M059J (cell line): Measurements from ENCODE around the gene SYNC. TPM values are rescaled to one million over a fixed set of nuclear protein-coding genes. Genes with fewer than 3 reads are reported as not detected.

Experiments used
- DNase-seq: peaks from one replicate; pipeline ENCODE4 v3.0.0-alpha.2; 2012; ENCODE audit warnings: low read depth
- total RNA-seq: library from RNA; depleted of rRNA; stranded (reverse); fragments of >200 nt; shearing (Covaris generic); gene quantifications from 2 replicates; pipeline ENCODE4 v1.2.3, GENCODE V29; 2014; rRNA removed

Gene SYNC
- total RNA-seq = 22.3 and 38.2 TPM in 2 replicates

DNA sequence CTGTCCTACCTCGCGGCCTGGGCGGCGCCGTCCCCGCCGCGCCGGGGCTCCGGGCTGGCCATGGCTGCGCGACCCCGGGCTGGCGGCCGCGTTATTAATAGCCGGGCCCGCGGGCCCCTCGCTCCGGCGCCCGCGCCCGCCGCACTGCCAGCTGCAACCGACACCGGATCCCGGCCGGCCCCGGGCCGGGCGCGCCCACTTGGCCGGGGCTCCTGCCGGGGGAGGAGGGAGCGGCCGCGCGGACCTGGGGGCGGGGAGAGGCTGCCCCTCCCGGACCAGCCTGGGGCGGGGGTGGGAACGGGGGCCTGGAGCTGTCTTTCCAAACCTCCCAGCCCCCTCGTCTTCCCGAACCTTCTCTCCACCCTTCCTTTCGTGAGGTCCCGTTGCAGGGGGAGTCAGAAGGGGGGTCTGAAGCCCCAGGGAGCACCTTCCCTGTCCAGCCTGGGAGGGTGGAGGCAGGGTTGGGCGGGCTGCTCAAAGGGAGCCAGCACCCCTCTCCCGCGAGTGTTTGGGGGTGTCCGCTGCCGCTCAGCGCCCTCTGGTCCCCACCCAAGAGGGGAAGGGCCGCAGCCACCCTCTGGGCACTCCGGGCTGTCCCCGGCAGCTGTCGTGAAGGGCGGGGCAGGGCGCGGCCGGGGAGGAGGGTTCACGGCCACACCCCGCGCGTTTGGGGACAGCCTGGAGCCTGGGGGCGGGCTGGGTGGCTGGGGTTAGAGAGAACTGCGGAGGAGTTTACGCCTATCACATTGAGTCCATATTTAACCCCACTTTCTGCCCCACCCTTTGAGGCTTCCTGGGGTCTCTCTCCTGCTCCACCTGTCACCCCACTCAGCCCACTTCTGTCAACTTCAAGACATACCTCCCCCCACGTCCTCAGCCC lies at the start of gene SYNC:
Gene SYNC, minus strand, starts transcription at position 172 of the 880 bp plus-strand sequence. Its CDS starts 110 bp downstream, at position 62.
- DNase-seq = peak; percentile 87

- no peak for DNase-seq
Observed at GRCh38 chr1:32749771-32750170, 47.2 kb upstream of the SYNC start.

DNA sequence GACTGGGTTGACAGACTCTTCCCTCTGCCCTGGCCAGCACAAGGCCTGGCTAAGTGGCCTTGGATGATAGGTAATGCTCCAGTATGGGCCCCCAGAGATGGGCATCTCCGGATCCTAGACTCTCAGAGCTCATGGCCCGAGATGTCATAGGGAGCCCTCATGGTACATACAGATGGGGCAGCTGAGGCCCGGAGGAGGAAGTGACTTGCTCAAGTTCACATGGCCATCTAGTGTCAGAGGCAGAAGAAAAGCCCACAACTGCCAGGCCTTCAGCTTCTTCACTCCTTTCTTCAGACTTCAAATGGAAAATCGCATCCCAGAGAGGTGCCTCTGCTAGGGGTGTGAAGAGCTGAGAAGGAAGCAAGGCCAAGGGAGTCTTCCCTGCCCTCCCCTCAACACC lies 46.8 kb upstream of the SYNC start:
- DNase-seq = no peak

- DNase-seq = no peak
Observed at GRCh38 chr1:32748926-32749325, 46.4 kb upstream of the SYNC start.

DNA sequence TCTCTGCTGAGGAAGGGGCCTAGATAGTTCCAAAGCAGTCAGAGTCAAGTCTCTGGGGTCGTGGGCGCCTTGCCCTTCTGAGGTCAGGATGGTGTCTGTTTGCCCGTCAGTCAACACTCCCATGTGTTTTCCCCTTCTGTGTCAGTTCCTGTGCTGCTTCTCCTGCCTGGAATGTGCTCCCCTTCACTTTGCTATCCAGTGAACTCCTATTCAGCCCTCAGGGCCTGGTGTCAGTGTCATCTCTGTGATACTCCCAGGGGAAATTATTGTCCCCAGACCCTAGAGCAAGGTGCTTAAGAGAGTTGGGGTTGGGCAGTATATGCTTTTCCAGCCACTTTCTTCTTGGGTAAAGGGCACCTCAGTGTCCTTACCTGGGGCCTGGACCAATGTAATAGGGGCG lies 45.8 kb upstream of the SYNC start:
- DNase-seq = no peak

GRCh38 chr1:32746130-32746529 lies 43.6 kb upstream of the SYNC start:
- DNase-seq = no peak

GRCh38 chr1:32744071-32744425 lies 41.5 kb upstream of the SYNC start:
- DNase-seq = no peak

DNA sequence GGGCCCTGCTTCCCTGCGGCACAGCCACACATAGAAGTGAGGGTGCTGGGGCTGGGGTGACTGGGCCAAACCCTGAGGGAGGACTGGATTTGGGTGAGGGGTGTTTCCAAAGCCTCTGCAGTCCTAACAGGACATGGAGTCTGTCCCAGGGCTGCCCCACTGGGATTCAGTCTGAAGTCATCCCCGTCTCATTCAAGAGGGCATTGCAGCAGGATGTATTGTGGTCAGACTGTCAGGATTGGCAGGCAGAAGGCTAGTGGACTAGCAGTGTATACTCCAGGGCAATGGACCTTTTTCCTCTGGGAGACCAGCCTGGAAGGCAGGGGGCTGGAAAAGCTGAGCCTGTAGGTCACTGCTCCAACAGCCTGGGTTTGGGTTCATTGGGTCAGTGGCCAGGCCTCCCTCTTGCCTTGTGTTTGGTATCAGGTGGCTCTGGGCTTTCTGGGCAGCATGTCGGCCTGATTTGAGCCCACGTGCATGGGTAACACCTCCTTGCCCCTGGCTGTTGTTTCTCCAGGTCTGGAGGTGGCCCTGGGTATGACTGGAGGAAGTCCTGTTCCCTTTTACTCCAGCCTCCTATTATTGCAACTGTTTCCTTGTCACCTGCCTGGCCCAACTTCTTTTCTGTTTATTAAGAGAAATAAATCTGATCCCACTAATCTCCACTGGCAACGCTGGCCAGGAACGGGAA lies 41.0 kb upstream of the SYNC start:
- DNase-seq = peak; percentile 47

DNA sequence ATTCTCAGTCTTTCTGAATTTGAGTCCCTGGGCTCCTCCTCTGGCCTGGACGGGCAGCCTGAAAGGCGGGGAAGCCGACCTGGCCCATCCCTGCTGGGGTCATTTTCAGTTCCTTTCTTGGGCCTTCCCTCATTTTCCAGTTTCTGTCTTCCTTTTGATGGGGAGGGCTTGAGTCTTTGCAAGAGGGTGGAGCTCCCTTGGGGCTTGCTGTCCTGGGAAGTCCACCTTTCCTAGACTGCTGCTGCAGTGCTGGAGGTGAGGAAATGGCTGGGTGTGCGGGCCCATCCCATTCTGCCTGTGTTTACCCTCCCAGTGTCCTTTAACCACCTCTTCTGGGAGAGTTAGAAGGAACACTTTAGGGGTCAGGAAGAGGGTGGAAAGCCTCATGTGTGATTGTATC lies 40.4 kb upstream of the SYNC start:
- no peak for DNase-seq

DNA sequence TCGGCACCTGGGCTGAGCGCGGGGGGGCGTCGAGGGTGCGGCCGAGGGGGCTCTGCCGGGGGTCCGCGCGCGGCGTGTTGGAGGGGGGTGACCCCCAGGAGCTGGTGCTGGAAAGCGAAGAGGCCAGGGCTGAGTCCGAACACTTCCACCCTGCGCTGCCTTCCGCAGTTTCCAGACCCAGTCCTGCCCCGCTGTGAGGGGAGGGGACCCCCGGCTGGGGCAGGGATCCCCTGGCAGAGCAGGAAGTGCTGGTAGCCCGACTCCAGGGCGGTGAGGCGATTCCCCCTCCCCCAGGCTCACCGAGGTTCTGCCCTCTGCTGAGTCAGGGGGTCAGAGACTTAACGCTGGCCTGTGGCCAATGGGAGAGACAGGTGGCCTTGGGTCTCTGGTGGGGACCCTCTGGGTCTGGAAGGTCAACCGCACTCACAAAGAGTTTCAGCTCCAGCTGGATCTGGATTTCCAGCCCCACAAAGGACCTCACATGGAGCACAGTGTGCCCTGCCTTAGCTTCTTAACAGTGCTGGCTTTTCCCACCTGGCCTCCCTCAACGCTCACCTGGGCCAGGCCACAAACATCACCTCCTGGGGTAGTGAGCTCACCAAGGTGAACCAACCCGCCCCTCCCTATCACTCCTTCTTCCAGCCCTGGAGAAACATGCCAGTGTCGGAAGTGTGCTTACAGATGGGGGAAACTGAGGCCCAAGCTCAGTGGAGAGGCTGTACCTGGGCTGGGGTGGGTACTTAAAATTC lies 39.8 kb upstream of the SYNC start:
- no peak for DNase-seq

DNA sequence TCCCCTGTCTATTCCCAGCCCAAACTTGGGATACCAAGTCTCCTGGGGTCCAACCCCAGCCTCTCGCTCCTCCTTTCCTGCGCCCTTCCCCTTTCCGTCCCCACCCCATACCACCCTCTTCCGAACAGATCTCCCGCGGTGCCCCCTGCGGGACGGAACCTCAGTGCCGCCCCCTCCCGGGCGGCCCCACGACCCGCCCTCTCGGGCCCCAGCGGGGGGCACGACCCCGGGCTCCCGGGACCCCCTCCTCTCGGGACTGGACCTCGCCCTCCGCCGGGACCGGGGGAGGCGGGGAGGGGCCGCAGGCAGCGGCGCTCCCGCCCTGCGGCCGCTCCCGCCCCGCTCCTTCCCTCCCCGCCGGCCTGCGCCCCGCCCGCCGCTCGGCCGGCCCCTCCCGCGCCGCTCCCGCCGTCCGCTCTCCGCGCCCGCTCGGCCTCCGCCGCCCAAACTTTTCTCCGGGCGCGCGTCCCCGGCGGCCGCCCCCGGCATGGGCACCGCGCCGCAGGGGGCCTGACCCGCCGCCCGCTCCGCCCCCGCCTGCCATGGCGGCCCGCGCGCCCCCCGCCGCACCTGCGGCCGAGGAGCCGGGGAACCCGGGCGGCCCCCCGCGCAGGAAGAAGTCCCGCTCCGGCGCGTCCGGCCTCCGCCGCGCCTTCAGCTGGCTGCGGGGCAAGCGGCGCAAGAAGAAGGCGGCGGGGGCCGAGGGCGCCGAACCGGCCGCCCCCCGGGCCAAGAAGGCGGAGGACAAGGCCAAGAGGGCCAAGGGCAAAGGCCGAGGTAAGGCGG lies 39.0 kb upstream of the SYNC start:
- DNase-seq = no peak

DNA sequence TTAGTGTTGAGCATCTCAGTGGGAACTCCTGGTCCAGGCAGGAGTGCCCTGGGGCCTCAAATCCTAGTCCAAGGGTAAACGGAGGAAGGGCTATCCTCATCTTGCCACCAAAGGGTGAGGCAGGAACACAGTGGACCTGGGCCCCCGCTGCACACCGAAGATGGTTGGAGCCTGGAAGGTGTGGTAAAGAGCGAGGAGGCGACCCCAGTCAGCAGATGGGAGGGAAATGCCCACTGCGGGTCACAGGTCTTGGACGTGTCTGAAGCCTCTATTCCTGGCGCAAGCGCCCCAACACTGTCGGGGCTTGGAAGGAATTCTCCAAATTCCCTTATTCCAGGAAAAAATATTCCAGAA lies 38.5 kb upstream of the SYNC start:
- DNase-seq = no peak

DNA sequence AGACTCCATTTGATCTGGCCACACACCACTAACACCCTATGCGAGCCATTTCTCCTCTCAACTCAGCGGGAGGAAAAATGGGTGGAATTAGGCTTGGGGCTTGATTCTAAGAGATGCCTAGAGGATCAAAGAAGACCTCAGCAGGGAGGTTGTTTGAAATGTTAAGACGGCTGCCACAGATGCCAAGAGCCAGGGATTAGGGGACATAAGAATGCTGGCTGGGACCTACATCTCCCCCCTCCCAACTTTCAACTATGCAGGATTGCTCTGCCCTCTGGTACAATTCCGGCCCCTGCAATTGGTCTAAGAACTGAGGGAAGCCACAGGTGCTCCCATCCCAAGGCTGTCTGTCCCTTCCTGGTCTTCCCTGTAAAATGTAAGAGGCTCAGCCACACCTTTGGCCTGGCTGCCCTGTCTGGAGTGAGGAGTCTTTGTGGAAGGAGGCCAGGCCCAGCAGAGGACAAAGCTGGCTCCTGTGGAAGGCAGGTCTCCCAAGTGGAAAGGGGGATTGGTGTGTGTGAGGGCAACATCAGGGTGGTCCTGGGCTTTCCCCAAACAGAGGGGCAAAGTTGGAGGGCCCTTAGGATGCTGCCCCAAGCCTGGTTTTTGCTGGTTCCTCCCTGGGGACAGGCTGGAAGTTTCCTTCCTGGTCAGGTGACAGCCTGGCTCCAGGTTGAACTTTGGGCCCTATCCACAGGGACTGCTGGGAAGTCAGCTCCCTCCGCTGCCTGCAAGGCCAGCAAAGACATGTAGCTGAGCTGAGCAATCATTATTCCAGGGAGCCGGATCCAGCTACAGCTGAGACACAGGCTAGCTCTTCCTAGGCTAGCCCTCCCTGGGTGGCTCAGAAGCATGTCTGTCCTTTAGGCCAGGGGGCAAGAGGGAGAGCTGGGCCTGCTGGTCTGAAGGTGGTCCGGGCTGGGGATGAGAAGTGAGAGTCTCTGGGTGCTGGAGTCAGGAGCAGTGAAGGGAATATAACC lies 34.5 kb upstream of the SYNC start:
- no peak for DNase-seq

GRCh38 chr1:32733582-32734321 lies 31.2 kb upstream of the SYNC start:
- DNase-seq = no peak

DNA sequence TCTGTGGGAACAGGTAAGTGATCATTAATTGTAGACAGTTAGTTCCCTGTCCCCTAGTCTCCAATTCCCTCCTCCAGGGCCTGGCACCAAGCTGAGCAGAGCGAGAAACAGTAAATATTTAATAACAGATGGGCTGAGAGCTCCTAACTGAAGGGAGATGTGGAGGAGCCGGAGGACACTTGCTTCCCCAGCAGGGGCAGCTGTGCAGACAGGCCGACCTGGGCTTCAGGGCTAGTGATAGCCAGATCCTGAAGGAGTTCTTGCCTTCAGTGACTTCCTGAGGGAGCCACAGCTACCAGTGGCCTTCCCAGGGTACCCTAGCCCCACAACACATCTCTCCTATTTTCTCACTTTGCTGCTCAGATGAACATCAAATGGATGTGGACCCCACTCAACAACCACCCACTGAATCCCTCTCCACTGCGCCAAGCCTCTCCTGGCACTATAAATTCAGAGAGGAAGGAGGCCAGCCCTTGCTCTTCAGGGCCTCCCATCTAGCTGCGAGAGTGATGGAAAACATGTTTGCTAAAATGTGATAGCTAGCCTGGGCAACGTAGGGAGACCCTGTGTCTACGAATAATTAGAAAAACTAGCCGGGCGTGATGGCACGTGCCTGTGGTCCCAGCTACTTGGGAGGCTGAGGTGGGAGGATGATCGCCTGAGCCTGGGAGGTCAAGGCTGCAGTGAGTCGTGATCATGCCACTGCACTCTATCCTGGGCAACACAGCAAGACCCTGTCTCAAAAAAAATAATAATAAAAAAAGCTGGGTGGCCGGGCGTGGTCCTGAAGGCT lies 26.9 kb upstream of the SYNC start:
- DNase-seq = no peak

DNA sequence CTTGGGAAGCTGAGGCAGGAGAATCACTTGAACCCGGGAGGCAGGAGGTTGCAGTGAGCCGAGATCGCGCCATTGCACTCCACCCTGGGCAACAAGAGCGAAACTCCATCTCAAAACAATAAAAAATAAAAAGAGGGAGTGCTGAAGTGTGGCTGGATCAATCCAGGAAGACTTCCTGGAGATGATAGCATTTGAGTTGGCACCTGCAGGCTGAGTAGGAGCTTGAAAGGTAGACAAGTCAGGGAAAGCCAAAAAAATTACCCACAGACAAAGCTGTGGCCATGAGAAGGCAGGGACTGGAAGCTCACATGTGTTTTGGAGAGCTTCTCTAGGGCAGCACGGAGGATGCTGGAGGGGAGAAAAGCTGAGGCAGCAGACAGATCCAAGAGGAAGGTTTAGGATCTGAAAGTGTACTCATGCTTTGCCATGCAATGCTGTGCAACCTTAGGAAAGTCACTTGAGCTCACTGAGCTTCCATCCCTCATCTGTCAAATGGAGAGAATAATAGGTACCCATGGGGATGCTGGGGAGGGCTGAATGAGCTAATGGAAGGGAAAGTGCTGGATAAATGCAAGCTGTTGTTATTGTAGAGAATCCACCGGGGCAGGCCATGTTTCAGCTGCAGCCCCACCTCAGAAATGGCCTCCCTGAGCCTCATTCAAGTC lies 26.0 kb upstream of the SYNC start:
- DNase-seq = no peak

DNA sequence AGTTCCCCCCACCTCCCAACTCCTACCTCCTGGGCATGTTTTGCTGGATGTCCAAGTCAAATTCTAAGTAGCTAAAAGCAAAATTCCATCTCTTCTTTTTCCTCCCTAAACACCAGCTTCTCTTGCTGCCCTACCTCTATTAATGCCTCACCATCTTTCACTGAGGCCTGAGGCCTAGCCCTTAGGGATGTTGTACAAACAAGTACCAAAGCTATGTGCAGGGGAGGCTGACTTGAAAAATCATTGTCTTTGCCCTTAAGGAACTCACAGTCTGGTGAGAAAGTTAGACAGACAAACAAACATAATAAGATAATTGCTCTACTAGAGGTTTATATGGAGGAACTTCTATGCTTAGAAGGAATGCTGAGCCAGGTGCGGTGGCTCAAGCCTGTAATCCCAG lies 25.3 kb upstream of the SYNC start:
- DNase-seq = no peak

- no peak for DNase-seq
Observed at GRCh38 chr1:32725615-32725982, 23.0 kb upstream of the SYNC start.
